EL (cell line): Measurements from ENCODE around the gene UNC13B.
A peak's percentile ranks its signal among the peaks of the same experiment; 100 is the strongest.
"Not testable (repeated sequence)": the region's sequence is repeated elsewhere in the genome, so short reads cannot be mapped to it uniquely, and the experiment has no call there.

ENCODE experiments used
- DNase-seq: peaks from one replicate; pipeline ENCODE4 v3.0.0-alpha.2; 2016

The UNC13B gene

DNA sequence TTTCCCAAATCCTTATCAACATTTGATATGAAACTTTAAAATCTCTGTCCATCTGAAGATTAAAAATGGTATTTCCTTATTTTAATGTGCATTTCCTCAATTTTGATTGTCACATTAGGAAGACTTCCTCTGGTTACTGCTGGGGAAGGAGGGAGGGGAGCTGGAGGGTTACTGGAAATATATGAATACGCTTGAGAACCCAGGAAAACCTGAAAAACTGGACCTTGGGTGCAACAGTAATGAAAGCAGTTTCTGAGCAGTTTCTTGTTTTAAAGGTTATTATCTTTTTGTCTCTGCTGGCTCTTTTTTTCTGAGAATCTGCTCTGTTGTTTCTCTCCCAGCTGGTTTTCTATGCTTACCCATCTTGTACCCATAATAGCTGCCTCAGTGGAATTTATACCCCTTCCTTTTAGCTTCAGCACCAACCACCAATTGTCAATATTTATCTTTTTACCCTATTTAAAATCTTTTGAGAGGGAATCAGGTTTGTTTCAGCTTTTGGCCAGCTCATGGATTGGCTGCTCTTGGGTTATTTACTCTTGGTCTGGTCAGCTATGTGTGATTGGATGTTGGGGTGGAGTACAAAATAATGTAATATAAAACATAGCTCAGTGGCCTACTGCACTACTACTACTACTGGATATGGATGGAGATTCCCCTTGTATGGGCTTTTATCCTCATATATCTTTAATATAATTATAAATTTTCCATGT is 67.4 kb downstream of the UNC13B start:
- no peak for DNase-seq

DNA sequence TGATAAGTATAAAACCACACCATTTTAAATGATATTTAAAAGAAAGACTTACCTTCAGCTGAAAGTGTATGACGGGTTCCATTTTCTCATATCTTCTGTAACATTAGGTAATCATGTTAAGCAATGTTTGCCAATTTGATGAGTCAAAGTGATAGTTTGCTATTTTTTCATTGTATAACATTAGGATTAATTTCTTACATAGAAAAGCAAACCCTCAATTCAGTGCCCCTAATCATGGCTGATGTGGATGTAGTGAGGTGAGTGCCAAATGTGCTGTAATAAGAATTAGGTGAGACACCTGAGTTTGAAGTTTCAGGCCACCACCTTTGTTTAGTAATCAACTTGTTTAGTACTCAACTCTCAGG is 68.0 kb downstream of the UNC13B start:
- DNase-seq = no peak

DNA sequence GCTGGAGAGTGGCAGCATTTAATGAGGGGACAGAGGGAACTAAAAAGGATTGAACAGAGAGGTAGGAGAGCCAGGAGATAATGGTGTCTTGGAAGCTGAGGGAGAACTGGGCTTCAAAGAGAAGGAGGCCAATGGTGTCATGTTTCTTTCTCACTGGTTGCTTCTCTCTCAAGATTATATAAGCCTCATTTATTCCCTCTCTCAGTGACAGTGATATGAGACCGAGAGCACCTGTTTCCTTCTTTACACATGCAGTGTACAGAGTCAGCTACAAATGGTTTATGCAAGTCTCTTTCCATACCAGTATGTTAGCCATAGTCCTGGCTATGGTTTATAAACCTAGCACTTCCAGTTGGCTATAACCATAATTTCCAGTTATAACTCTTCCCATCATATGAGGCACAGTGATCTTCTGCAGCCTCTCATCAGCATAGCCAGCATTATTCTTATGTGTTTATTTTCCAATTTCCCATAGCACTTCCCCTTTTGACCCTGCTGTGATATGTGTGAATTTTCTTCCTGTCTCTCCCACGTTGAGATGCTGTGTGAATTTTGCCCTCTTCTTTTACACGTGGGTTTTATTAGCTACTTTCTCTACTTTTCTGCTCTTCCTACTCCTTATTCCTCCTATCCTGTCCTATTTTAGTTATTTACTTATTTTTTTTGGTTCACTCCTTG is 71.2 kb downstream of the UNC13B start:
- no peak for DNase-seq

DNA sequence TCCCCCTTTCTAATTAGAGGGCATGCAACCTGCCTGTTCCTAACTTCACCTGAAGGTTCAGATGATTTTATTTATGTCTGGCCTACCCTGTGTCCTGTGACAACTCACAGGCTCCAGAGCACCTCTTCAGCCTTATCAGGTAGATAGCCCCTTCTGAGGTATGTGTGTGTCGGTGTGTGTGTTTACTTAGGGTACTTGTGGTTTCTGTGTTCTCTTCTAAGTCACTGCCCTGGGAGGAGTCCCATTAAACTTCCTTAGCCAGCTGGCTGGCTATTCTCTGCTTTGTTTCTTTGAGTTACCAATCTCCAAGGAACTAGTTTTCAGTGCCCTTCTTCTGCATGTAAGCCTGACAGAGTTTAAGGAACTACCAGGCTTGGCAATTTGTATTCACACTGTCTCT is 74.9 kb downstream of the UNC13B start:
- no peak for DNase-seq

DNA sequence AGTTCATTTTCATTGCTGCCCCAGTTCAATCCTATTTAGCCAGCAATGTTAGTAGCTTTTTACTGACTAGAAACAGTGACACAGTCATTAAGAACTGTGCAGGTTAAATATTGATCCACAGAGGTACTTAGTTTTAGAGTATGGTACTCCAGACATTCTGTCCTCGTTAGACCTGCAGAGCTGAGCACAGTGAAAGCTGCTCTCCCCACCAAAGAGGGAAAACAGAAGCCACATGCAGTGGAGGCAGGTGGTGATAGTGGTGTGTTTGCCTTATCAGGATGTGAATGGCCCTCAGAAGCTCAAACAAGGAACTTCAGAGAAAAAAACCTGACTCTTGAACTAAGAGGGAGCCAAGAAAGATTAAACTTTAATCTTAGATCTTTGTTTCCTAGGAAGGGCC is 75.5 kb downstream of the UNC13B start:
- DNase-seq = no peak

DNA sequence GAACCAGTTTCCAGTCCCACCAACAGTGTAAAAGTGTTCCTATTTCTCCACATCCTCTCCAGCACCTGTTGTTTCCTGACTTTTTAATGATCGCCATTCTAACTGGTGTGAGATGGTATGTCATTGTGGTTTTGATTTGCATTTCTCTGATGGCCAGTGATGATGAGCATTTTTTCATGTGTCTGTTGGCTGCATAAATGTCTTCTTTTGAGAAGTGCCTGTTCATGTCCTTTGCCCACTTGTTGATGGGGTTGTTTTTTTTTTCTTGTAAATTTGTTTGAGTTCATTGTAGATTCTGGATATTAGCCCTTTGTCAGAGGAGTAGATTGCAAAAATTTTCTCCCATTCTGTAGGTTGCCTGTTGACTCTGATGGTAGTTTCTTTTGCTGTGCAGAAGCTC is 84.1 kb downstream of the UNC13B start:
- not testable (repeated sequence) for DNase-seq

DNA sequence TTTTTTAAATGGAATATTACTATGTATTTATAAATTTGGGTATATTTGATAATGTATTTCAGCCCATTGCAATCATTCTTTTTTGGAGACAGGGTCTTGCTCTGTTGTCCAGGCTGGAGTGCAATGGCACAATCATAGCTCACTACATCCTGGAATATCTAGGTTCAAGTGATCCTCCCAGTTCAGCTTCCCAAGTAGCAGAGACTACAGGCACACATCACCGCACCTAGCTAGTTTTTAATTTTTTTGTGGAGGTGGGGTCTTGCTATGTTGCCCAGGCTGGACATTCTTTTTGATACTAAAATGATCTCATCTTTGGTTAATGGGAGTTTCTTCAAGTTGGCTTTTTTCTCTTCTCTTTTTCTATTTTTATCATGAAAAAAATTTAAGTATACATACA is 91.3 kb downstream of the UNC13B start:
- no peak for DNase-seq

DNA sequence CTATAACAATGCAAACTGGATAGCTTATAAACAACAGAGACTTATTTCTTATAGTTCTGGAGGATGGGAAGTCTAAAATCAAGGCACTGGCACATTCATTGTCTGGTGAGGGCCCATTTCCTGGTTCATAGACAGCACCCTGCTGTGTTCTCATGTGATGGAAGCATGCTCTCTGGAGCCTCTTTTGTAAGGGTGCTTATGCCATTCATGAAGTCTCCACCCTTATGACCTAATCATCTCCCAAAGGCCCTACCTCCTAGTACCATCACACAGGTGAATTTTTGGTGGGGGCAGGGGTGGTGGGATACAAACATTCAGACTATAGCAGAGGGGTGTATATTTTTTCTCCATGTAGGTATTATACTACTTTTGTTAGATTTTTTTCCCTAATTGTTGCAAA is 92.4 kb downstream of the UNC13B start:
- DNase-seq = no peak

DNA sequence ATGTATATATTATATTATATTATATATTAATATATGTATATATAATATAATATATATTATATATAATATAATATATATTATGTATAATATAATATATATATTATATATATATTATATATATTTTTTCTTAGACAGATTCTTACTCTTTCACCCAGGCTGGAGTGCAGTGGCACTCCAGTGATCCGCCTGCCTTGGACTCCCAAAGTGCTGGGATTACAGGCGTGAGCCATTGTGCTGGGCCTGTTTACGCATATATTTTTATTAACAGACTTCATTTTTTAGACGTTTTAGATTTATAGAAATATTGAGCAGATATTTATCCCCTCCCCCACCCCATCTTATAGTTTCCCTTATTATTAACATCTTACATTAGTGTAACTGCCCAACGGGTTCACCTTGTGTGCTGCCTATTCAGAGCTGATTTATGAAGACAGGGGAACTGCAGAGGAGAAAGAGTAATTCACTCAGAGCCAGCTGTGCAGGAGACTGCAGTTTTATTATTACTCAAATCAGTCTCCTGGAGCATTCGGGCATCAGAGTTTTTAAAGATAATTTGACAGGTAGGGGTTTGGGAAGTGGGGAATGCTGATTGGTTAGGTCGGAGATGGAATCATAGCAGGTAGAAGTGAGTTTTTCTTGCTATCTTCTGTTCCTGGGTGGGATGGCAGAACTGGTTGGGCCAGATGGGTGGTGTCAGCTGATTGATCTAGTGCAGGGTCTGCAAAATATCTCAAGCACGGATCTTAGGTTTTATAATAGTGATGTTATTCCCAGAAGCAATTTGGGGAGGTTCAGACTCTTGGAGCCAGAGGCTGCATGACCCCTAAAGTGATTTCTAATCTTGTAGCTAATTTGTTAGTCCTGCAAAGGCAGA is 93.4 kb downstream of the UNC13B start:
- DNase-seq = no peak

DNA sequence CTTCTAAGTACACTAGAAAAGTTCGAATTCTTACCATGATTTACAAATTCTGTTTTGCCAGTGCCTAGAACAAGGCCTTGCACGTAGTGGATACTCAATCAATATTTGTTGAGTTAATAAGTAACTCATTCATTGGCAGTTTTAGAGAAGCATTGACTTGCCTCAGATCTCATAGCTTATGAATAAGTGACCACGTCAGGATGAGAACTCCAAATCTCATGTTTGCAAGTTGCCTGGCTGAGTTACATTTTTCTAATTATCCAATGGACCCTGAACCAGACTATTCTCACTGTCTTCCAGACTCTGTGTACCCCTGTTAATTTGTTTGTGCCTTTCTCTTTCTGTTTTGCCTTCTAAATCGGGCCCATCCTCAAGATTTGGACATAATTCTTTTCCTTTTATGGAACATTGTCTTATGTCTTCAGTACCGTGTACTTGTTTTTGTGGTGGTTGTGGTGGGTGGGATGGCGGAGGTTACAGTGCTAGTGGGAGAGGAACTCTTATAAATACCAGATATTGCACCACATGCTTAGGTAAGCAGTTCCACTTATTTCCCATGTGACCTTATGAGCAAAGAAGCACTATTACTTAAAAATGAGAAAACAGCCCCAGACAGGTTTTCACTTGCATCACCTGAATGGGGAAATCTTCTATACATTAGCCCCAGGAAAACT is 96.3 kb downstream of the UNC13B start:
- no peak for DNase-seq

DNA sequence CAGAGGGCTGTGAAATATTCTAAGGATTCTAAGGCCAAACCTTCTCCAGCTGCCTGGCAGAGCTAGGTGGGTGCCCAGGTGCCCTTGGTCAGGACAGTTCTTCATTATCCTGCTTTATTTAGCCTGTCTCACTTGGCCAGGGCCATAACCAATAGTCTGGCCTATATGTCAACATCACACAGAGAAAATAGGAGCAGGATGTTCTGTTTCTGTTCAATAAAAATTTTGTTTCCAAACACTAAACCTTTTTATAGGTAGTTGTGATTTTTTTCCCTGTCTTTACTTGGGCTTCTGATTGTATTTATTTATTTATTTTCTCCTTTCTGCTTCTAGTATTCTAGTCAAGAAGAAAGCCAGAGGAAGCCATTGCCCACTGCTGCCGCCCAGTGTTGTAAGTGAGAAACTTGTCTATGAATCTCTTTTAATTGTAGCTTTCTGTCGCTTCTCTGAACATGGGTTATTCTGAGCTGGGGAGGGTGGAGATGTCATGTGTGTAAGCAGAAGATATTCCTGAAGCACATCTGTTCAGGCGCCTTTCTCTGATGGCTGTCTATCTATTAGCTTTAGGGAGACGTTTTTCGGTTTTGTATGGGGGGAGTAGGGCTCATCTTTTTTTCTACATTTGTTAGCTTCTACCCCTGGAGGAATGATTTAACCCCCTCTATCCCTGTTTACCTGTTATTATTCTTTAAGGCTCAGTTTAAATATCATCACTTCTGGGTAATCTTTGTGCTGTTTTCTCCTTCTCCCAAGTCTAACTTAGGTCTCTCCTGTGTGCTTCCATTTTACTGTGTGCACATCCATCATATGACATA is 97.1 kb downstream of the UNC13B start:
- DNase-seq = peak; percentile 72

DNA sequence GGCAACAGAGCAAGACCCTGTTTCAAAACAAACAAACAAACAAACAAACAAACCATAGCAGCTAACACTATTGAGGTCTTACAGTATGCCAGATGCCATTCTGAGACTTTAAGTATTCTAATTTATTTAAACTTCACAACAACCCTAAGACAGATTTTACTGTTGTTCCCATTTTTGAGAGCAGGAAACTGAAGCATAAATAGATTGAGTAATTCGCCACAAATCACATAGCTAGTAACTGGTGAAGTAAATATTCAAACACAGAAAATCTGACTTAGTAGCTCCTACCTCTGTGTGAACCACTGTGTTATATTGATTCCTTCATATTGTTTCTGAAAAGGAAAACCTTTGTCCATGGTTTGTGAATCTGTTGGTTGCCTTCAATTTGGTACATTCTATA is 98.4 kb downstream of the UNC13B start:
- no peak for DNase-seq

DNA sequence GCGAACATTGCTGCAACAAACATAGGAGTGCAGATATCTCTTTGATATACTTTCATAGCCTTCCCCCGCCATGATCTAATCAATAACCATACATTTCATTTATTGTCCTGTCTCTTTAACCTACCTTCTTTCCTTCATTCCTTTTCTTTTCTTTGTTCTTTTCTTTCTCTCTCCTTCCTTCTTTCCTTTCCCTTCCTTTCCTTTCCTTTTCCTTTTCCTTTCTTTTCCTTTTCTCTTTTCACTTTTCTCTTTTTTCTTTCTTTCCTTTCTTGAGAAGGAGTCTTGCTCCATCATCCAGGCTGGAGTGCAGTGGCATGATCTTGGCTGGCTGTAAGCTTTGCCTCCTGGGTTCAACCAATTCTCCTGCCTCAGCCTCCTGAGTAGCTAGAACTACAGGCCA is 100.3 kb downstream of the UNC13B start:
- DNase-seq = no peak

DNA sequence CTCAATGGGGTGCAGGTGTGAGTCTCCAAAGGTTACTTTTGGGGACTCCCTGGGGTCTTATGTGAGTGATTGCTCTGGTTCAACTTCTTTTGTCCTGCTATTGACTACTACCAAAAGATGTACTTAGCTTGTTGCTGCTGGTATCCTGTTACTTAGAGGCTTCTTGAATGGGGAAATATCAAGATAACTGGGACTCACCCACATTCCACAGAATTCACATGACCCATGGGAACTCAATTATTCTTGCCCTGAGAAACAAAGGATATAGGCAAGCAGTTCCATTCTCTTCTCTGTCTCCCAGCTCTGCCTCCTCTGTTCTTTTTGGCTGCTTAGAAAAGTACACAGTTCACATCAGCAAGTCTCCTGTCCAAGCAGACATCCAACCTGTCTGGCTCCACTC is 105.9 kb downstream of the UNC13B start:
- DNase-seq = no peak

DNA sequence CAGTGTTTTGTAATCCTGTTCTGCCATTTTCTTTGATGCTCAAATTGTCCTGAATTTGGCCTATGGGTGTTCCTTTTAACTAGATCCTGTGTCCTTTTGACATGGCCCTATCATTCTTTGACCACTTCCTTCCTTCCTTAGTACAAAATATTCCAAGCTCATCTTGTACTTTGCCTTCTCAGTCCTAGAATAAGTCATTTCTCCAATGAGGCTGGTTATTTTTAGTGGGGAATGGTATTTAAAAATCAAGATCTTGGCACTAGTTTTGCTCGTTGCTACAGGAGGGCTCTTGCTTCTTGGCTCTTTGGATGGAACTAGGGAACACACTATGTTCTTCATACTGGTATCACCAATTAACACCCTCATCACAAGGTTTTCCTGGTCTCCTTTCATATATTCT is 108.1 kb downstream of the UNC13B start:
- DNase-seq = no peak

DNA sequence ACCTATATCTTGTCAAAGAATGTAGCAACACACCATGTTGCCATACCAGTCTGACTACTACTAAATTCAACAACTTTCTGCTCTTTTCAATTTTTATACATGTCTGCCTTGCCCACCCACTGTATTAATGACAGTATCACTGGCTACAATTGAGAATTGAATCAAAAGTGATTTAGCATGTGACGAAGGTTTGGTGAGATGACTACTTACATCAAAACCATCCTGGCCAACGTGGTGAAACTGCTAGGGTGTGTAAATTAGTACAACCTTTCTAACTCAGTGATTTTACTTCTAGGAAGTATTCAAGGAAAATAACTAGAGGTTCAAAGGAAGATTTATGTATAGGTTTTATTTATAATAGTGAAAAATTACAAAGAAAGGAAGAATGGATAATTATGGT is 109.8 kb downstream of the UNC13B start:
- no peak for DNase-seq

DNA sequence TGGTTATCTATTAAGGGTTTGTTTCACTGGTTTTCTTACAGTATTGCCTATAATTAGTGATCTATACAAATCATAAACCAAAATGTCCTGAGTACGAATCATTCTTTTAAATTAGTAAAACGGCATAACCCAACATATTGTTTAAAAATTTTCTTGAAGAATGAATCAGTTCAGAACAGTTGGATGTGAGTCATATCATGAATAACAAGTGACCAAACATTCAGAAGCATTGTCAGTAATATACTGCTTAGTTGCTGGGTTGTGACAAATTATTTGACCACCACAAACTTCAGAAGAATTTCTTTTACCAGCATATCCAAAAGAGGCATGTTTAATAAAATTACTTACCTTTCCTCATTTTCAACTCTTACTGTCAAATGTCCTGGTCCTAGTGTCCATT is 111.2 kb downstream of the UNC13B start:
- peak; percentile 62 for DNase-seq

DNA sequence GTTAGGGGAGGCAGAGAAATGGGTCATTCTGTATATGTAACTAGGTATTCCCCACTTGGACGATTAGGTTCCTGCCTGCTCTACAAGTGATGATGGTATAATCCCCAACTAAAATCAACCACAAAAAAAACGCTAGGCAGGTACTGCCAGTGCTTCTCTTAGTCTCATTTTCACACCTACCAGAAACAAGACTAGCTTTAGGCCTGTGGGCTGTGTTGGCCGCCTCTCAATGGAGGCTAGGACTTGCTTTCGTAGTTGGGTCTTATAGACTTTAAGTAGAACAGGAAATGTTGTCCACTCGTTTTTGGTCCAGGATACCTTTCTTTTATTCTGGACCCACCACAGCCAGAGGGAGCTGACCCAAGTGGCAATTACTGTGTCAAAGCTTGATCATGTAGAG is 111.8 kb downstream of the UNC13B start:
- no peak for DNase-seq

DNA sequence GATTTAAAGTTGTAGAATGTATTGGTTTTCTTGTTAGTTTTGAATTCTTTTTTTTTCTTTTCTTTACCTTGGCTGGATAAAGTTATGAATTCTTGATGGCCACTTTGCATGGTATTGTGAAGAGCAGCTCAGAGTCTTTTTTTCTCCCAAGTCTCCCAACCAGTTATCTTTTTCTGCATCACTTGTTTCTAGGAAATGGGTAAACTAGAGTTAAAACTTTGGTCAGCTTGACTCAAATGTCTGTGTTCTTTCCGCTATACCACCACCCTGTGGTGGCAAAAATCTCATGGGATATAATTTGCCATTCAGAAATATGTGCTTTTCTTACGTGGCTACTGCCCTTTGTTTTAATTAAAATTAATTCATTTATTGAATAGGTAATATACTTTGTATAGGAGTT is 113.2 kb downstream of the UNC13B start:
- no peak for DNase-seq

DNA sequence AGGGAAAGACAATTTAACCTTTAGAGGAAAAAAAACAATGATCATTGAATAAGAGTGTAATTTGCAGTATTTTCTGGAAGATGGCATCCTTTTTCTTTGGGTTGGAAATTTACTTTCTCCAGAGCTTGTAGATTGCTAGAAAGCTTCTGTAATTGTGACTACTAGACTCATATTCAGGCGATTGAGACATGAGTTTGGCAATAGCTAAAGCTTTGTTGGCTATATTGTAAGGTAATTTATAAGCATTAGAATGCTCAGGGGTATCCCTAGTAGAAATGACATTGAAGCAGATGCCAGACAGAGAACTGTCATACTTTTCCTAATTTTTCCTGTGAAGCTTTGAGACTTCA is 115.3 kb downstream of the UNC13B start:
- DNase-seq = no peak

DNA sequence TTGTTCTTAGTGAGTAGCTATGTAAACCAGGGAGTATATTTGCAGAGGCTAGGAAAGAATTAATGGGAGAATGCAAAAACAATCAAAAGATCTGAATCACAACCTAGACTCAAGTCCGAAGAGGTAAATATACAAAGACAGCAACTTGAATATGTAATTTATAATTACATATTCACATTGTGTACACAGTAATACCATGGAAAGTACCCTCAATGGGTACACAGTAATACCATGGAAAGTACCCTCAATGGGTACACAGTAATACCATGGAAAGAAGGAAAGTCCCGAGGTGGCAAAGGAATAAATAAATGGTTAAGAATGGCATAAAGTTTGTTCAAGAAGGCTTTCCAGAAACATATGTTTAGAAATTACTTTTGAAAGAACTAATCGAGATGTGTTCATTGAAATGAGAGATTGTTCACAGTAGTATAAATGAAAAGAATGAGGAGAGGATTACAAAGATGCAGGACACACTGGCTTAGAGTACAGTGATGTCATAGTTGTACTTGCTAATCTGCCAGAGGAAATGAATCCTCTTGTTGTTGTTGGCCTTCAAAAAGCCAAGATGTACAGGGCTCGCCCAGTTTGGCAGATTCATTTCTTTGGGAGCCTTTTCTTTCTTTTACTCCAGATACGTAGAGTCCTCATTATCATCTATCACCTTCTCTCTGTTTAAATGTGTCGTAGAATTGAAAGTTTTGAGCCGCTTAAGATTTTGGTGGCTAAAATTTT is 116.0 kb downstream of the UNC13B start:
- DNase-seq = peak; percentile 55

DNA sequence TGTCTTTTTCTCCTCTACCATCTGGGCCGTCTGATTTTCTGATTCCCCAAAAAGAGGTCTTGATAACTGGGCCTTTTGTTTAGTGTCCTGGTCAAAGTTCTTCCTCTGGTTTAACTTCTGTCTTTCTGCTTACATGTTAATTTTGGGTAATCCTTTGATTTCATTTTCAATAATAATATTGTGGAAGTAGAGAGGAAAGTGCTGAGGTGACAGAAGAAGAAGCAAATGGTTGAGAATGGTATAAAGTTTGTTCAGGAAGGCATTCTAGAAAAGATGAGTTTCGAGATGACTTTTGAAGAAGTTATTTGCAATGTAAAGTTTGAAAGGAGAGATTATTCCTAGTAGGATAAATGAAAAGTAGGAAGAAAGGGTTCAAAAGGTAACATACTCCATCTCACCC is 118.1 kb downstream of the UNC13B start:
- no peak for DNase-seq
